NCI-H748 treated with DMSO at 0.1 percent for 48 hours (cell line): Measurements from ENCODE around the gene RASSF8.

Source experiments
- DNase-seq: peaks from one replicate; lab custom pipeline; 2025; lab: John Stamatoyannopoulos, UW

The RASSF8 gene

GRCh38 chr12:26062006-26062405, 103.5 kb downstream of the RASSF8 start:
- DNase-seq = no peak

- DNase-seq = no peak
Measured at GRCh38 chr12:26062566-26062965, 104.1 kb downstream of the RASSF8 start.

GRCh38 chr12:26065451-26065850, 107.0 kb downstream of the RASSF8 start:
- no peak for DNase-seq

GRCh38 chr12:26068503-26068902, 110.0 kb downstream of the RASSF8 start:
- no peak for DNase-seq

- no peak for DNase-seq
Measured at GRCh38 chr12:26069796-26070195, 111.3 kb downstream of the RASSF8 start.

GRCh38 chr12:26077915-26078702, 119.6 kb downstream of the RASSF8 start:
- no peak for DNase-seq

GRCh38 chr12:26080911-26081310, 122.4 kb downstream of the RASSF8 start:
- no peak for DNase-seq

GRCh38 chr12:26086936-26087335, 128.5 kb downstream of the RASSF8 start:
- DNase-seq = no peak

GRCh38 chr12:26088998-26089397, 130.5 kb downstream of the RASSF8 start:
- DNase-seq = no peak

GRCh38 chr12:26090836-26091510, 132.5 kb downstream of the RASSF8 start:
- DNase-seq = no peak

GRCh38 chr12:26091822-26092221, 133.3 kb downstream of the RASSF8 start:
- no peak for DNase-seq

- DNase-seq = no peak
Measured at GRCh38 chr12:26092346-26093105, 134.0 kb downstream of the RASSF8 start.

GRCh38 chr12:26095186-26095585, 136.7 kb downstream of the RASSF8 start:
- DNase-seq = no peak

GRCh38 chr12:26096036-26096435, 137.6 kb downstream of the RASSF8 start:
- no peak for DNase-seq

- DNase-seq = peak; percentile 50
Measured at GRCh38 chr12:26097046-26097878, 138.8 kb downstream of the RASSF8 start.

GRCh38 chr12:26100666-26101349, 142.3 kb downstream of the RASSF8 start:
- no peak for DNase-seq

GRCh38 chr12:26101350-26101734, 142.9 kb downstream of the RASSF8 start:
- DNase-seq = peak; percentile 72

GRCh38 chr12:26101763-26102162, 143.3 kb downstream of the RASSF8 start:
- DNase-seq = no peak

- no peak for DNase-seq
Measured at GRCh38 chr12:26102953-26103352, 144.5 kb downstream of the RASSF8 start.

- DNase-seq = no peak
Measured at GRCh38 chr12:26106347-26106746, 147.9 kb downstream of the RASSF8 start.

GRCh38 chr12:26108915-26109314, 150.4 kb downstream of the RASSF8 start:
- no peak for DNase-seq
